Epithelial cell of prostate (primary cell): ENCODE measurements around the gene NEK4.
A peak's percentile ranks its signal among the peaks of the same experiment; 100 is the strongest.

Experiments
- DNase-seq: peaks from one replicate; pipeline ENCODE4 v3.0.0-alpha.2; 2011; ENCODE audit warnings: low read depth, low spot score
- H3K27ac ChIP-seq: fragments of 450-650 bp; 2 replicates; pipeline ENCODE4 v1.5.1; 2017; ENCODE audit warnings: mild to moderate bottlenecking

The NEK4 gene

GRCh38 chr3:52705688-52706686 lies 64.8 kb downstream of the NEK4 start, which contains the start of the genes GLT8D1 and SPCS1:
Gene GLT8D1, minus strand, starts transcription at chr3:52705791. Its CDS starts 5,331 bp downstream, at chr3:52700460.
Gene SPCS1, plus strand, starts transcription at chr3:52706106. Its CDS starts 141 bp downstream, at chr3:52706247.
- peak; percentile 37 for DNase-seq

GRCh38 chr3:52705438-52705687 lies 65.4 kb downstream of the NEK4 start:
- H3K27ac ChIP-seq, result peak overlapping the region; percentile 82
- DNase-seq, result no peak

More at GRCh38 chr3:52705688-52706686, 64.8 kb downstream of the NEK4 start, which contains the start of the genes GLT8D1 and SPCS1:
- peak within 1 kb of the TSS; percentile 82 for H3K27ac ChIP-seq

GRCh38 chr3:52704611-52705437 lies 65.9 kb downstream of the NEK4 start:
- DNase-seq, result no peak
- H3K27ac ChIP-seq, result peak overlapping the region; percentile 82

- no peak overlapping the region for H3K27ac ChIP-seq
Measured at GRCh38 chr3:52703341-52703740, 67.4 kb downstream of the NEK4 start.

GRCh38 chr3:52697632-52697965 lies 73.1 kb downstream of the NEK4 start:
- DNase-seq, result no peak
- H3K27ac ChIP-seq, result no peak overlapping the region

More at GRCh38 chr3:52703341-52703740, 67.4 kb downstream of the NEK4 start:
- no peak for DNase-seq

- H3K27ac ChIP-seq, result no peak overlapping the region
- DNase-seq, result no peak
Measured at GRCh38 chr3:52696830-52697631, 73.7 kb downstream of the NEK4 start.

- no peak overlapping the region for H3K27ac ChIP-seq
- DNase-seq, result no peak
Measured at GRCh38 chr3:52695798-52696671, 74.7 kb downstream of the NEK4 start.

GRCh38 chr3:52694528-52695189 lies 76.1 kb downstream of the NEK4 start:
- H3K27ac ChIP-seq, result no peak overlapping the region
- DNase-seq, result no peak

- no peak overlapping the region for H3K27ac ChIP-seq
- DNase-seq, result no peak
Measured at GRCh38 chr3:52693071-52693470, 77.7 kb downstream of the NEK4 start.

- no peak overlapping the region for H3K27ac ChIP-seq
- DNase-seq, result no peak
Measured at GRCh38 chr3:52690560-52690959, 80.2 kb downstream of the NEK4 start.

GRCh38 chr3:52689151-52689550 lies 81.6 kb downstream of the NEK4 start:
- no peak for DNase-seq
- H3K27ac ChIP-seq, result peak overlapping the region; percentile 90

- H3K27ac ChIP-seq, result peak overlapping the region; percentile 90
- DNase-seq, result peak; percentile 41
Measured at GRCh38 chr3:52688266-52688665, 82.5 kb downstream of the NEK4 start.

- H3K27ac ChIP-seq, result peak within 1 kb of the TSS; percentile 90
- DNase-seq, result peak; percentile 84
Measured at GRCh38 chr3:52685709-52686691, 84.7 kb downstream of the NEK4 start, which contains the start of the genes GNL3 and PBRM1. Gene GNL3, plus strand, starts transcription at chr3:52686032. Its CDS starts 61 bp downstream, at chr3:52686093. Gene PBRM1, minus strand, starts transcription at chr3:52685913.

- DNase-seq, result no peak
- peak overlapping the region; percentile 90 for H3K27ac ChIP-seq
Measured at GRCh38 chr3:52685285-52685708, 85.4 kb downstream of the NEK4 start.

GRCh38 chr3:52684184-52684583 lies 86.6 kb downstream of the NEK4 start:
- no peak overlapping the region for H3K27ac ChIP-seq

GRCh38 chr3:52683611-52684010 lies 87.1 kb downstream of the NEK4 start:
- no peak overlapping the region for H3K27ac ChIP-seq
- DNase-seq, result no peak

More at GRCh38 chr3:52684184-52684583, 86.6 kb downstream of the NEK4 start:
- DNase-seq, result no peak

- peak overlapping the region; percentile 24 for H3K27ac ChIP-seq
- DNase-seq, result no peak
Measured at GRCh38 chr3:52682016-52682415, 88.7 kb downstream of the NEK4 start.
